ENCODE data around the gene PSMC1.
"Not testable (repeated sequence)": the region's sequence is repeated elsewhere in the genome, so short reads cannot be mapped to it uniquely, and the experiment has no call there.

DNA sequence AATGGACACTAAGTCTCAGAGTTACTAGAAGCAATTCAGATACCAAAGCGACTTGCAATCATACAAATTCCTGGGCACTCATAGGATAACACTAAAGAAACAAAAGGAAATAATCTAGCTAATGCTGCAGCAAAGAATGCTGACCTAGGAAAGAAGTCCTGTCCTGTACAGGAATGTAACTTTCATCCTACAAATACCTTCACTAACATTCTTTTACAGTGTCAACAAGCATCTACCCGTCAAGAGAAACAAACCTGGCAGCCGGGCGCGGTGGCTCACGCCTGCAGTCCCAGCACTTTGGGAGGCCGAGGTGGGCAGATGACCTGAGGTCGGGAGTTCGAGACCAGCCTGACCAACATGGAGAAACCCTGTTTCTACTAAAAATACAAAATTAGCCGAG is 8.9 kb upstream of the PSMC1 start:
- TF ChIP-seq, protein P1, sequence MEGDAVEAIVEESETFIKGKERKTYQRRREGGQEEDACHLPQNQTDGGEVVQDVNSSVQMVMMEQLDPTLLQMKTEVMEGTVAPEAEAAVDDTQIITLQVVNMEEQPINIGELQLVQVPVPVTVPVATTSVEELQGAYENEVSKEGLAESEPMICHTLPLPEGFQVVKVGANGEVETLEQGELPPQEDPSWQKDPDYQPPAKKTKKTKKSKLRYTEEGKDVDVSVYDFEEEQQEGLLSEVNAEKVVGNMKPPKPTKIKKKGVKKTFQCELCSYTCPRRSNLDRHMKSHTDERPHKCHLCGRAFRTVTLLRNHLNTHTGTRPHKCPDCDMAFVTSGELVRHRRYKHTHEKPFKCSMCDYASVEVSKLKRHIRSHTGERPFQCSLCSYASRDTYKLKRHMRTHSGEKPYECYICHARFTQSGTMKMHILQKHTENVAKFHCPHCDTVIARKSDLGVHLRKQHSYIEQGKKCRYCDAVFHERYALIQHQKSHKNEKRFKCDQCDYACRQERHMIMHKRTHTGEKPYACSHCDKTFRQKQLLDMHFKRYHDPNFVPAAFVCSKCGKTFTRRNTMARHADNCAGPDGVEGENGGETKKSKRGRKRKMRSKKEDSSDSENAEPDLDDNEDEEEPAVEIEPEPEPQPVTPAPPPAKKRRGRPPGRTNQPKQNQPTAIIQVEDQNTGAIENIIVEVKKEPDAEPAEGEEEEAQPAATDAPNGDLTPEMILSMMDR (IDR thresholded peaks at IDR 0.05; ENCODE audit: low read length): not testable (repeated sequence)
- TF ChIP-seq EZH2 (IDR thresholded peaks at IDR 0.05; ENCODE audit: borderline replicate concordance, low read length): not testable (repeated sequence)

Measured in OCI-LY1 (cell line).